Left lung (tissue), 10 donors: ENCODE measurements around the gene ICAM5. TPM values are rescaled to one million over a fixed set of nuclear protein-coding genes. Genes with fewer than 3 reads are reported as not detected.

Experiments
- ATAC-seq: fragments of 200-7000 bp; cut with Tn5 transposase; one replicate; pipeline ENCODE4 v1.9.1; 2020; ENCODE audit warnings: moderate library complexity
- DNase-seq, 4 donors: peaks; one replicate each; pipeline ENCODE4 v3.0.0-alpha.2; 2013 to 2020
- H3K27ac ChIP-seq, 2 donors: fragments of 200-600 bp; sonication (generic) in 1 of 2; one replicate each; pipeline versions ENCODE4 v1.5.0 to v1.8.0; 2020 to 2021
- H3K27me3 ChIP-seq, 2 donors: fragments of 200-600 bp; sonication (generic) in 1 of 2; one replicate each; pipeline versions ENCODE4 v1.5.0 to v1.8.0; 2020 to 2021
- H3K36me3 ChIP-seq, 2 donors: fragments of 200-600 bp; sonication (generic) in 1 of 2; one replicate each; pipeline versions ENCODE4 v1.5.0 to v1.8.0; 2020 to 2021
- H3K4me1 ChIP-seq, 2 donors: fragments of 200-600 bp; one replicate each; pipeline ENCODE4 v1.8.0; 2021
- H3K4me3 ChIP-seq, 2 donors: fragments of 200-600 bp; sonication (generic) in 1 of 2; one replicate each; pipeline versions ENCODE4 v1.5.0 to v1.8.0; 2020 to 2021; ENCODE audit warnings: mild to moderate bottlenecking in 1 of 2
- H3K9me3 ChIP-seq, 2 donors: fragments of 200-600 bp; sonication (generic) in 1 of 2; one replicate each; pipeline versions ENCODE4 v1.5.0 to v1.8.0; 2020 to 2021
- intact Hi-C, 2 donors: fragments of 100-400 bp; cut with DNase I; formaldehyde crosslinking; loops; one replicate each; pipeline versions ENCODE4 v1.11.2 to v1.14.2; 2022
- polyA plus RNA-seq, 6 donors: library from polyadenylated mRNA; unstranded; fragments of 120-200 nt; gene quantifications; one replicate each; pipeline ENCODE4 v1.2.1, GENCODE V29; 2013; ENCODE audit not compliant: insufficient read length in 6 of 6
- total RNA-seq, 2 donors: library from RNA; stranded (reverse); fragmentation: NEBNext Ultra II Directional; extraction: Animal tissue kit (Norgen Biotek cat#: 25700); gene quantifications; one replicate each; pipeline ENCODE4 v1.2.1, GENCODE V29; 2021
- TF ChIP-seq, protein P1 (sequence below), 2 donors: fragments of 200-600 bp; sonication (generic) in 1 of 2; IDR thresholded peaks; one replicate each; pipeline versions ENCODE4 v1.5.0 to v1.8.0; 2021; ENCODE audit warnings: antibody characterized with exemption in 2 of 2
- donor health status: DM: no; HTN: yes; CAD: no.
- donor health status: DM: no; HTN: no; CAD: no.

ICAM5 gene
- total and polyA plus RNA-seq, 8 donors = 3.9 to 25.7 (median 11.4) TPM

- intact Hi-C loops = no loop called here
- peak in 1 of 4 donors; percentile 80 for DNase-seq
- H3K27ac ChIP-seq = no peak overlapping the region
- peaks cover 31 to 79% of the 10 kb centered on the region in 2 donors for H3K27me3 ChIP-seq
- no peaks in the 10 kb centered on the region for H3K9me3 ChIP-seq
- H3K4me3 ChIP-seq = no peak overlapping the region
- no peaks in the 10 kb centered on the region for H3K36me3 ChIP-seq
- TF ChIP-seq, protein P1, sequence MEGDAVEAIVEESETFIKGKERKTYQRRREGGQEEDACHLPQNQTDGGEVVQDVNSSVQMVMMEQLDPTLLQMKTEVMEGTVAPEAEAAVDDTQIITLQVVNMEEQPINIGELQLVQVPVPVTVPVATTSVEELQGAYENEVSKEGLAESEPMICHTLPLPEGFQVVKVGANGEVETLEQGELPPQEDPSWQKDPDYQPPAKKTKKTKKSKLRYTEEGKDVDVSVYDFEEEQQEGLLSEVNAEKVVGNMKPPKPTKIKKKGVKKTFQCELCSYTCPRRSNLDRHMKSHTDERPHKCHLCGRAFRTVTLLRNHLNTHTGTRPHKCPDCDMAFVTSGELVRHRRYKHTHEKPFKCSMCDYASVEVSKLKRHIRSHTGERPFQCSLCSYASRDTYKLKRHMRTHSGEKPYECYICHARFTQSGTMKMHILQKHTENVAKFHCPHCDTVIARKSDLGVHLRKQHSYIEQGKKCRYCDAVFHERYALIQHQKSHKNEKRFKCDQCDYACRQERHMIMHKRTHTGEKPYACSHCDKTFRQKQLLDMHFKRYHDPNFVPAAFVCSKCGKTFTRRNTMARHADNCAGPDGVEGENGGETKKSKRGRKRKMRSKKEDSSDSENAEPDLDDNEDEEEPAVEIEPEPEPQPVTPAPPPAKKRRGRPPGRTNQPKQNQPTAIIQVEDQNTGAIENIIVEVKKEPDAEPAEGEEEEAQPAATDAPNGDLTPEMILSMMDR (IDR thresholded peaks at IDR 0.05) = no peak
- H3K4me1 ChIP-seq = peaks cover 26 to 67% of the 10 kb centered on the region in 2 donors
- no peak for ATAC-seq
Measured at GRCh38 chr19:10294368-10294697, 4.6 kb downstream of the ICAM5 start.

DNA sequence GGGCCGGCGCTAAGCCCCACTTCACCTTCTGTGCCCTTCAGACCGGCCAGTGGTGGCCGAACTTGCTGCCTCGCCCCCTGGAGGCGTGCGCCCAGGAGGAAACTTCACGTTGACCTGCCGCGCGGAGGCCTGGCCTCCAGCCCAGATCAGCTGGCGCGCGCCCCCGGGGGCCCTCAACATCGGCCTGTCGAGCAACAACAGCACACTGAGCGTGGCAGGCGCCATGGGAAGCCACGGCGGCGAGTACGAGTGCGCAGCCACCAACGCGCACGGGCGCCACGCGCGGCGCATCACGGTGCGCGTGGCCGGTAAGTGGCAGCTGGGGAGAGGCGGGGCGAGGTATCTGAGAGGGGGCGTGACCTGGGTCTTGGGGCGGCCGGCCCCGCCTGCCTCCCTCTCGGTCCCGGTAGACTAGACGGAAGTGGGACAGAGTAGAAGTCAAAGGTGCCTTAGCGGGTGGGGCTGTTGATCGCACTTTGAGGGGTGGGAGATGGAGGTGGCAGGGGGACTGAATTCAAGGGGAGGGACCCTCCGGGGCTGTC, 5.6 kb downstream of the ICAM5 start:
- ATAC-seq (peak; percentile 39), DNase-seq (peak in 3 of 4 donors; percentile 39 to 94 (median 75))
- peaks cover 15 to 66% of the 10 kb centered on the region in 2 donors for H3K4me1 ChIP-seq
- TF ChIP-seq, protein P1 (IDR thresholded peaks at IDR 0.05) = no peak
- peak overlapping the region; percentile 24 to 40 for H3K4me3 ChIP-seq
- H3K9me3 ChIP-seq = no peaks in the 10 kb centered on the region
- no peaks in the 10 kb centered on the region for H3K36me3 ChIP-seq
- intact Hi-C loops = no loop called here
- H3K27ac ChIP-seq = no peak overlapping the region
- peaks cover 31 to 68% of the 10 kb centered on the region in 2 donors for H3K27me3 ChIP-seq

DNA sequence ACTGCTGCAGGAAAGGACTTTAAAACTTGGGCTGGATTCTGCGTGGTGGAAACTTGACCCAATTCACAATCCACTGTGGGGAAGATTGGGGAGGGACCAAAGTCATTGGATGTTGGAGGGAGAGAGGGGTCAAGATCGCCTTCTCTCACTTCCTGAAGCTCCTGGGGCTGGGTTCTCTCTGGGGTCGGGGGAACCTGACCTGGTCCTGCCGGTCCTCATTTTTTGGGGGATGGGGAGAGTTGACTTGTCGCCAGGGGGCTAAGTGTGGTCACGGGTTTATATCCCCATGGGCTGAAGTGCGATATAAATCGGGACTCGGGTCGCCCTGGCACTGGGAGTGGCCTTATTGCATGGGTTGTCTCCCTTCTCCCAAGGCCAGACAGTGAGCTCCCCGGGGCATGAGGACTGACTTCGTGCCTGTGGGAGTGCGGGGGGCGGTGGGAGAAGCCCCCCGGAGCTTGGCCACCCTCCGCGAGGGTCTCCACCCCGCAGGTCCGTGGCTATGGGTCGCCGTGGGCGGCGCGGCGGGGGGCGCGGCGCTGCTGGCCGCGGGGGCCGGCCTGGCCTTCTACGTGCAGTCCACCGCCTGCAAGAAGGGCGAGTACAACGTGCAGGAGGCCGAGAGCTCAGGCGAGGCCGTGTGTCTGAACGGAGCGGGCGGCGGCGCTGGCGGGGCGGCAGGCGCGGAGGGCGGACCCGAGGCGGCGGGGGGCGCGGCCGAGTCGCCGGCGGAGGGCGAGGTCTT, 6.3 kb downstream of the ICAM5 start:
- Histone ChIP-seq H3K36me3 (no peaks in the 10 kb centered on the region), H3K9me3 (no peaks in the 10 kb centered on the region), H3K27ac (no peak overlapping the region), H3K4me3 (peak overlapping the region in 1 of 2 donors; percentile 40), H3K27me3 (peaks cover 27 to 62% of the 10 kb centered on the region in 2 donors), H3K4me1 (peaks cover 9 to 60% of the 10 kb centered on the region in 2 donors)
- intact Hi-C loops = no loop called here
- ATAC-seq (no peak), DNase-seq (no peak)
- TF ChIP-seq, protein P1 (IDR thresholded peaks at IDR 0.05) = no peak

DNA sequence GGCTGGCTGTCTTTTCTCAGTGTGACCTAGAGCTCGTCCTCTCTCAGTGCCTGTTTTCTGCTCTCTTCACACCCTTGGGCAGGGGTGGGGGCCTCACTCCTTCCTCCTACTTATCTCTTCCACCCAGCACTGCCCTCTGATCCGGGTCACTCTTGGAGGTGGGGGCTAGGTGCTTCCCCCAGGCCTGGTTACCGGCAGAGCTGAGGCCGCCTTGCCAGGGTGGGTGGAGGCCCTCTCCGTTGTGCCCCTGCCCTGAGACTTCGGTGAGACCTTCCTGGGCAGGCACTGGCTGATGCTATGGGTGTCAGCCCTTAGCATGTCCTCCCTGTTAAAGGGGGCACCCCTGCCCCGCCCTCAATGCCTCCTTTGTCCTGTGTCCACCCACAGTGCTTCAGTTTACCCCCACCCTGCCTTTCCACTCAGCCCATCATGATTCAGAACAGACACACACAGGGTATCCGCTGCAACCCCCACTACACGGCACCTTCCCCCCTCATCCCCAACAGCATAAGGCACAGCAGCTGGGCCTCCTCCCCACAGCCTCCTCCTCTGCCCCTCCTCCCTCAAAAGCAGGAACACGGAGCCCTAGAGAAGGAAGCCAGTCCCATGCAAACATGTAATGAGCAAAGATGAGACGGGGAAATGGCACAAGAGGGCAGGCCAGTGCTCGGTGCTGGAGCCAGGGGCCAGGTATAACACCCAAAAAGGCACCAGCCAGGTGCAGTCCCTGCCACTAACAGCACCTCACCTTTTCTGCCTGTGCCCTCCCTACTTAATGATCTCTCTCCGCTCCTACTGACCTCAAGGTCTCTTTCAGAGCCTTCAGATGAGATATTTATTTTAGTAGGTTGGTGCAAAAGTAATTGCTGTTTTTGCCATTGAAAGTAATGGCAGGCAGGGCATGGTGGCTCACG, 10.1 kb downstream of the ICAM5 start:
- peaks cover 8 to 24% of the 10 kb centered on the region in 2 donors for H3K27me3 ChIP-seq

More for the DNA sequence above, 10.1 kb downstream of the ICAM5 start:
- Histone ChIP-seq H3K9me3 (no peaks in the 10 kb centered on the region), H3K27ac (no peak overlapping the region), H3K4me3 (no peak overlapping the region), H3K4me1 (peaks cover 0 to 37% of the 10 kb centered on the region in 2 donors), H3K36me3 (peaks cover 0 to 4% of the 10 kb centered on the region in 2 donors)
- peak; percentile 12 for ATAC-seq
- TF ChIP-seq, protein P1 (IDR thresholded peaks at IDR 0.05) = no peak
- DNase-seq = peak in 1 of 4 donors; percentile 71
- intact Hi-C loops = no loop called here
